ENCODE data around the gene TFDP2.

DNA sequence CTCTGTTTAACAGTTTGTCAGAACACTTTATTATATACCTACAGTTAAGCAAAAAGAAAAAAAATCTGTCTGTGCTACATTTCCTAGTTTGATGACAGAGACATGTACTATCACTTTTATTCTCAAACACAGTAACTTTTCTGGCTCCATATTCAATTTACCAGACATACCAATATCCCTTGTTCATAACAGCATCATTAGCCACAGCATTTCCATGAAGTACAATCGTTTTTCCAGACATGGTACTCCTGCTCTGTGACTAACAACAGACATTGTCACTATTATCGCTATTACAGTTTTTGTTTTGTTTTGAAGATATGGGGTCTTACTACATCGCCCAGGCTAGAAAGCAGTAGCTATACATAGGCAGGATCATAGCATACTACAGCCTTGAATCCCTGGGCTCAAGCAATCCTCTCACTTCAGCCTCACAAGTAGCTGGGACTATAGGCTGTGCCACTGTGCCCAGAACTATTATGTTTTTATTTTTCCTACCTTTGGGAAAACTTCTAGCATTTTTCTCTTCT is 14.5 kb downstream of the TFDP2 start:
- no peak for TF ChIP-seq POLR2A (IDR thresholded peaks at IDR 0.05; ENCODE audit: low read depth, low read length)
- no peak for TF ChIP-seq TAF1 (IDR thresholded peaks at IDR 0.05; ENCODE audit: borderline replicate concordance, low read depth, low read length)
